A673 (cell line): ENCODE results near the gene TNKS2. TPM values are rescaled to one million over a fixed set of nuclear protein-coding genes. Genes with fewer than 3 reads are reported as not detected.

ENCODE experiments used
- BruUV-seq: library from RNA; stranded (reverse); fragments of 400-500 nt; replicated peaks from 2 replicates; lab custom pipeline; 2021; lab: Mats Ljungman, UMichigan
- CTCF ChIA-PET: fragments of 300-600 bp; sonication (Branson Sonifier 250); formaldehyde crosslinking; loops from one replicate; lab custom pipeline; 2022; ENCODE audit warnings: antibody characterized with exemption; lab: Charles Lee
- POLR2A ChIA-PET: fragments of 300-600 bp; sonication (Branson Sonifier 250); formaldehyde crosslinking; loops from one replicate; lab custom pipeline; 2022; ENCODE audit warnings: antibody characterized with exemption; ENCODE audit not compliant: low non-redundant PET; lab: Charles Lee
- DNase-seq: peaks from one replicate; pipeline ENCODE4 v3.0.0-alpha.2; 2015; ENCODE audit warnings: low spot score
- H3K27ac ChIP-seq: fragments of 200-600 bp; sonication (generic); 2 replicates; pipeline ENCODE4 v1.5.1; 2016; ENCODE audit warnings: mixed run types, low read depth, mild to moderate bottlenecking, mixed read lengths, antibody characterized with exemption, low read length; ENCODE audit not compliant: poor library complexity, severe bottlenecking
- H3K27me3 ChIP-seq: fragments of 200-600 bp; sonication (generic); replicated peaks from 2 replicates; pipeline ENCODE4 v1.6.1; 2017; ENCODE audit warnings: mixed run types, low read depth, mild to moderate bottlenecking, mixed read lengths, antibody characterized with exemption, low read length; ENCODE audit not compliant: insufficient read depth, poor library complexity
- H3K36me3 ChIP-seq: fragments of 200-600 bp; sonication (generic); 2 replicates; pipeline ENCODE4 v1.6.1; 2016; ENCODE audit warnings: mixed run types, mild to moderate bottlenecking, mixed read lengths, antibody characterized with exemption, low read length; ENCODE audit not compliant: insufficient read depth, poor library complexity, severe bottlenecking
- H3K4me1 ChIP-seq: fragments of 200-600 bp; sonication (generic); 2 replicates; pipeline ENCODE4 v1.6.1; 2017; ENCODE audit warnings: mixed run types, mild to moderate bottlenecking, mixed read lengths, antibody characterized with exemption, low read length; ENCODE audit not compliant: insufficient read depth, poor library complexity, severe bottlenecking
- H3K4me3 ChIP-seq: fragments of 200-600 bp; sonication (generic); 2 replicates; pipeline ENCODE4 v1.5.1; 2016; ENCODE audit warnings: low read depth, mixed run types, mild to moderate bottlenecking, mixed read lengths, low read length; ENCODE audit not compliant: poor library complexity, severe bottlenecking
- H3K9me3 ChIP-seq: fragments of 200-600 bp; sonication (generic); 2 replicates; pipeline ENCODE4 v1.6.1; 2016; ENCODE audit warnings: mixed run types, low read depth, mild to moderate bottlenecking, mixed read lengths, antibody characterized with exemption, low read length; ENCODE audit not compliant: poor library complexity, severe bottlenecking
- EZH2 ChIP-seq: fragments of 200-600 bp; sonication (generic); IDR thresholded peaks from 2 replicates; pipeline ENCODE4 v1.6.1; 2017; ENCODE audit warnings: borderline replicate concordance, low read depth, mild to moderate bottlenecking, mixed read lengths, antibody characterized with exemption, low read length; ENCODE audit not compliant: poor library complexity, severe bottlenecking
- intact Hi-C: fragments of 100-400 bp; cut with micrococcal nuclease; formaldehyde crosslinking; loops from one replicate; pipeline ENCODE4 v1.10.0; 2022; ENCODE audit not compliant: unreplicated experiment
- total RNA-seq: library from RNA; stranded (reverse); gene quantifications from 2 replicates; pipeline ENCODE4 v1.2.3, GENCODE V29; 2021
- TF ChIP-seq, protein P1 (sequence below): fragments of 300-800, 200-600 bp; sonication (generic); conservative IDR thresholded peaks from 2 replicates; pipeline ENCODE4 v1.5.1; 2017; ENCODE audit warnings: low read depth, mild to moderate bottlenecking, antibody characterized with exemption, low read length, moderate library complexity, mixed read lengths

Gene TNKS2
- total RNA-seq, 1 experiment from 2014 or later: 39.4 TPM

DNA sequence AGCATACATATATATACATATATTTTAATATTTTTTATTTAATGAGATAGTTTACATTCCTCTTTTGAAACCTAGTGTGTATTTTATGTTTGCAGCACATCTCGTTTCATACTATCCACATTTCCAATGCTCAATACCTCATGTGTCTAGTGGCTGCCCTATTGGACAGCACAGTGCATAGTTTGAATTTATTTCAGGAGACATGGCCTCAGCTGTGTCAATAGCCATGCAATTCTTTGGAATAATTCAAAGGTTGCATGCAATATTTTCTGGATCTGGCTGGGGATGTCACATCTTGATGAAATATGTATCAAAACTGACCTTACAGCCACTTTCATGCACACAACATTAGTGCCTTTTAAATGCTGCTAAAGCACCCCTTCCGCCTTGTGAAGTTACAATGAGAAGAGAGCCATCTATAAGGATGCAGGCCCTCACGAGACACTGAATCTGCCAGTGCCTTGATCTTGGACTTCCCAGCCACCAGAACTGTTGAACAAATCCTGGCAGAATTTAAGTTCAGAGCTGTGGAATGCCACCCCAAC is 98.1 kb downstream of the TNKS2 start:
- H3K36me3 ChIP-seq: no peaks in the 10 kb centered on the region
- H3K27me3 ChIP-seq: no peaks in the 10 kb centered on the region
- no peaks in the 10 kb centered on the region for H3K4me1 ChIP-seq
- BruUV-seq: no TSS peak
- no peak overlapping the region for H3K4me3 ChIP-seq
- ChIA-PET CTCF (no interaction called here), POLR2A (no interaction called here)
- DNase-seq: no peak
- H3K27ac ChIP-seq: no peak overlapping the region
- intact Hi-C loops: no loop called here
- no peaks in the 10 kb centered on the region for H3K9me3 ChIP-seq
- no peak for TF ChIP-seq EZH2
- TF ChIP-seq, protein P1, sequence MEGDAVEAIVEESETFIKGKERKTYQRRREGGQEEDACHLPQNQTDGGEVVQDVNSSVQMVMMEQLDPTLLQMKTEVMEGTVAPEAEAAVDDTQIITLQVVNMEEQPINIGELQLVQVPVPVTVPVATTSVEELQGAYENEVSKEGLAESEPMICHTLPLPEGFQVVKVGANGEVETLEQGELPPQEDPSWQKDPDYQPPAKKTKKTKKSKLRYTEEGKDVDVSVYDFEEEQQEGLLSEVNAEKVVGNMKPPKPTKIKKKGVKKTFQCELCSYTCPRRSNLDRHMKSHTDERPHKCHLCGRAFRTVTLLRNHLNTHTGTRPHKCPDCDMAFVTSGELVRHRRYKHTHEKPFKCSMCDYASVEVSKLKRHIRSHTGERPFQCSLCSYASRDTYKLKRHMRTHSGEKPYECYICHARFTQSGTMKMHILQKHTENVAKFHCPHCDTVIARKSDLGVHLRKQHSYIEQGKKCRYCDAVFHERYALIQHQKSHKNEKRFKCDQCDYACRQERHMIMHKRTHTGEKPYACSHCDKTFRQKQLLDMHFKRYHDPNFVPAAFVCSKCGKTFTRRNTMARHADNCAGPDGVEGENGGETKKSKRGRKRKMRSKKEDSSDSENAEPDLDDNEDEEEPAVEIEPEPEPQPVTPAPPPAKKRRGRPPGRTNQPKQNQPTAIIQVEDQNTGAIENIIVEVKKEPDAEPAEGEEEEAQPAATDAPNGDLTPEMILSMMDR: no peak

DNA sequence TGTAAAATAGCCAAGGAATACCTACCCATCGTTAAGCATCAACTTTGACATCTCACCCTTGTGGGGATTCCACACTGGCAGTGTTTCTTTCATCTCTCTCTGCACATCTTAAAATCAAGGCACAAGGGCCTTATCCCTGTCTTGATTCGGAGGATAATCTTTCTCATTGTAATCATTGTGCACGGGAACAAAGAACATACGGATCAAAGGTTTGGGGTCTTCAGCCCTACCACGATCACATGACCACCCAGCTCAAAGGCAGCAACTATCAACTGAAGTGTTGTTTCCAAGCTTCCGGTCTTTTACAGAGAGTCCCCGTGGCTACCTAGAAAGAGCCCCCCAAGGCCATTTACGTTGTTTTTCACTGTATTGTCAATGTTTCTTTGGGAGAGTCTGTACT is 99.2 kb downstream of the TNKS2 start:
- Histone ChIP-seq H3K4me3 (no peak overlapping the region), H3K27ac (no peak overlapping the region), H3K4me1 (no peaks in the 10 kb centered on the region), H3K9me3 (no peaks in the 10 kb centered on the region), H3K27me3 (no peaks in the 10 kb centered on the region), H3K36me3 (no peaks in the 10 kb centered on the region)
- ChIA-PET POLR2A (no interaction called here), CTCF (interaction anchor here (0.6 kb wide), 1 partner anchor 10 kb away, joined by 4 read pairs; no protein-coding TSS in a partner anchor)
- no peak for TF ChIP-seq EZH2
- TF ChIP-seq, protein P1: no peak
- no TSS peak for BruUV-seq
- no peak for DNase-seq
- intact Hi-C loops: no loop called here

GRCh38 chr10:91901784-91902677 is 103.8 kb downstream of the TNKS2 start:
- H3K9me3 ChIP-seq: no peaks in the 10 kb centered on the region
- no peak overlapping the region for H3K27ac ChIP-seq
- POLR2A ChIA-PET: no interaction called here
- H3K4me1 ChIP-seq: peaks cover under 1% of the 10 kb centered on the region
- intact Hi-C loops: loop anchor here (10.0 kb wide), 1 partner anchor 487 kb away; the partner anchor contains the start of gene HECTD2
- H3K36me3 ChIP-seq: no peaks in the 10 kb centered on the region
- DNase-seq: peak; percentile 81
- TF ChIP-seq EZH2: no peak
- TF ChIP-seq, protein P1: no peak
- H3K4me3 ChIP-seq: no peak overlapping the region
- BruUV-seq: no TSS peak
- H3K27me3 ChIP-seq: no peaks in the 10 kb centered on the region
- CTCF ChIA-PET: no interaction called here
